Measurements from ENCODE around the gene C2CD3. TPM values are rescaled to one million over a fixed set of nuclear protein-coding genes. Genes with fewer than 3 reads are reported as not detected.

The C2CD3 gene
- total RNA-seq, 1 experiment from 2014 or later, result 18.7 TPM

- peaks cover 32% of the 10 kb centered on the region for H3K4me1 Mint-ChIP-seq
- peak; percentile 78 for DNase-seq (ENCODE audit: low spot score)
- peak within 1 kb of the TSS; percentile 94 for H3K4me3 Mint-ChIP-seq
- CTCF ChIA-PET, result interaction anchor here (0.5 to 2.4 kb wide), 8 partner anchors 16 to 327 kb away, joined by 3 to 9 read pairs (median 3); partner anchors contain the start of genes C2CD3 and PPME1
- peaks cover 6% of the 10 kb centered on the region for H3K27me3 Mint-ChIP-seq (ENCODE audit: low read depth)
- ATAC-seq, result peak; percentile 61
- POLR2A ChIA-PET, result interaction anchor here (0.6 to 1.5 kb wide), 4 partner anchors 10 to 241 kb away, joined by 4 to 8 read pairs (median 7); no protein-coding TSS in a partner anchor
- TF ChIP-seq EMX1 (CRISPR knock-in tag; IDR thresholded peaks at IDR 0.05) (no peak), ZNF423 (CRISPR knock-in tag; IDR thresholded peaks at IDR 0.05) (no peak), NFE2L1 (CRISPR knock-in tag; IDR thresholded peaks at IDR 0.05) (0 out of 2 replicates have a peak, but pooled peaks have one; percentile 33), ETV6 (CRISPR knock-in tag; IDR thresholded peaks at IDR 0.05) (no peak), MXD4 (CRISPR knock-in tag; IDR thresholded peaks at IDR 0.05; ENCODE audit: borderline replicate concordance) (no peak), JUN (CRISPR knock-in tag; IDR thresholded peaks at IDR 0.05) (no peak), SOX15 (CRISPR knock-in tag; IDR thresholded peaks at IDR 0.05) (no peak), FOXP1 (CRISPR knock-in tag; IDR thresholded peaks at IDR 0.05; ENCODE audit: borderline replicate concordance) (no peak), MYBL2 (CRISPR knock-in tag; IDR thresholded peaks at IDR 0.05) (no peak), HMGXB4 (CRISPR knock-in tag; IDR thresholded peaks at IDR 0.05) (no peak), USF2 (CRISPR knock-in tag; IDR thresholded peaks at IDR 0.05) (no peak), FOXP4 (CRISPR knock-in tag; IDR thresholded peaks at IDR 0.05) (peak; percentile 59; the same call in 1 of the 2 replicates)
- peak within 1 kb of the TSS; percentile 100 for H3K27ac Mint-ChIP-seq
- no peaks in the 10 kb centered on the region for H3K9me3 Mint-ChIP-seq
- H3K36me3 Mint-ChIP-seq, result peaks cover 29% of the 10 kb centered on the region
These were observed 188.2 kb downstream of the C2CD3 start, which contains the start of gene UCP2 for GRCh38 chr11:73982595-73982989. TSS of gene UCP2 (minus strand) at chr11:73982843. CDS start at chr11:73978378, 4,465 bp downstream.

GRCh38 chr11:73981051-73981805 is 189.6 kb downstream of the C2CD3 start:
- TF ChIP-seq MYBL2 (CRISPR knock-in tag; IDR thresholded peaks at IDR 0.05) (0 out of 2 replicates have a peak, but pooled peaks have one; percentile 24), ATF2 (CRISPR knock-in tag; IDR thresholded peaks at IDR 0.05; ENCODE audit: borderline replicate concordance, low read depth) (no peak)
- Mint-ChIP-seq H3K4me3 (peak overlapping the region; percentile 94), H3K36me3 (peaks cover 41% of the 10 kb centered on the region), H3K27me3 (ENCODE audit: low read depth) (peaks cover 6% of the 10 kb centered on the region), H3K9me3 (no peaks in the 10 kb centered on the region), H3K27ac (peak overlapping the region; percentile 90), H3K4me1 (peaks cover 32% of the 10 kb centered on the region)
- ATAC-seq (no peak), DNase-seq (ENCODE audit: low spot score) (no peak)
- POLR2A ChIA-PET, result interaction anchor here (1.5 kb wide), 2 partner anchors 9 to 13 kb away, joined by 6 to 8 read pairs; no protein-coding TSS in a partner anchor
- CTCF ChIA-PET, result interaction anchor here (0.6 to 2.4 kb wide), 5 partner anchors 14 to 228 kb away, joined by 3 to 9 read pairs (median 4); partner anchors contain the start of genes C2CD3 and PPME1

Data from WTC11 (cell line).